ENCODE measurements around the gene HECW1. TPM values are rescaled to one million over a fixed set of nuclear protein-coding genes. Genes with fewer than 3 reads are reported as not detected.
A peak's percentile ranks its signal among the peaks of the same experiment; 100 is the strongest.

Gene HECW1
- total and polyA plus RNA-seq, 10 of the 15 experiments (the other 5 are each of a cell fraction or from before 2014, with no cell fraction given), result under 0.01 to 0.31 (median 0.04) TPM; not detected in 3

- peak; percentile 95 for TF ChIP-seq ZNF592 (IDR thresholded peaks at IDR 0.05)
- no peak for TF ChIP-seq MYB (IDR thresholded peaks at IDR 0.05; ENCODE audit: borderline replicate concordance, low read depth, low read length)
- TF ChIP-seq WRNIP1 (IDR thresholded peaks at IDR 0.05; ENCODE audit: borderline replicate concordance, low read depth, low read length), result no peak
- TF ChIP-seq SUPT20H (IDR thresholded peaks at IDR 0.05; ENCODE audit: borderline replicate concordance, control insufficient read depth, low read depth, low read length), result no peak
- peak; percentile 100 for TF ChIP-seq RAD21 (IDR thresholded peaks at IDR 0.05; ENCODE audit: insufficient read depth, low read depth, low read length)
- 0 out of 2 replicates have a peak, but pooled peaks have one; percentile 26 for TF ChIP-seq CREB1 (IDR thresholded peaks at IDR 0.05; ENCODE audit: low read depth)
- no peak for TF ChIP-seq RB1 (IDR thresholded peaks at IDR 0.05; ENCODE audit: borderline replicate concordance)
- TF ChIP-seq POLR2AphosphoS5 (IDR thresholded peaks at IDR 0.05; ENCODE audit: low read length), result peak; percentile 96
- TF ChIP-seq GATAD2B (conservative IDR thresholded peaks at IDR 0.05; ENCODE audit: low read depth), result no peak
- TF ChIP-seq IKZF1 (conservative IDR thresholded peaks at IDR 0.05), result peak; percentile 66
- TF ChIP-seq PKNOX1 (IDR thresholded peaks at IDR 0.05), result no peak
- TF ChIP-seq RAD51 (IDR thresholded peaks at IDR 0.05), result no peak
- no peak for TF ChIP-seq BRCA1 (IDR thresholded peaks at IDR 0.05; ENCODE audit: low read depth, low read length)
- TF ChIP-seq SPI1 (IDR thresholded peaks at IDR 0.05; ENCODE audit: borderline replicate concordance, insufficient read depth, low read depth, low read length), result no peak
- TF ChIP-seq ELK1 (IDR thresholded peaks at IDR 0.05; ENCODE audit: low read depth, low read length), result no peak
- no peak for TF ChIP-seq EP300 (IDR thresholded peaks at IDR 0.05; ENCODE audit: borderline replicate concordance in 1 of 2, control insufficient read depth in 1 of 2, low read depth in 2 of 2, low read length in 2 of 2)
- no peak for TF ChIP-seq USF2 (IDR thresholded peaks at IDR 0.05; ENCODE audit: borderline replicate concordance, low read depth, low read length)
- TF ChIP-seq RBBP5 (conservative IDR thresholded peaks at IDR 0.05), result no peak
- TF ChIP-seq JUNB (IDR thresholded peaks at IDR 0.05), result no peak
- TF ChIP-seq YY1 (IDR thresholded peaks at IDR 0.05; ENCODE audit: low read depth, low read length), result peak; percentile 83
These were observed 470.3 kb downstream of the HECW1 start, which contains the start of gene STK17A (continued) for GRCh38 chr7:43582503-43583423.

Measured in GM12878 (cell line).